HepG2 (cell line): ENCODE measurements around the gene CTIF. TPM values are rescaled to one million over a fixed set of nuclear protein-coding genes. Genes with fewer than 3 reads are reported as not detected.

ENCODE experiments used
- ATAC-seq: fragments of 200-7000 bp; cut with Tn5 transposase; 3 replicates; pipeline ENCODE4 v1.9.1; 2020; ENCODE audit warnings: mild to moderate bottlenecking, moderate library complexity
- BruUV-seq: library from RNA; stranded (reverse); fragments of 400-500 nt; replicated peaks from 2 replicates; lab custom pipeline; 2021; lab: Mats Ljungman, UMichigan
- CTCF ChIA-PET: fragments of 300-600 bp; formaldehyde crosslinking; extraction: SDS; loops from one replicate; lab custom pipeline; 2021; ENCODE audit warnings: low total read pairs, inconsistent platforms, low intra/inter-chr PET ratio; lab: Yijun Ruan, JAX
- POLR2A ChIA-PET: fragments of 350-600 bp; sonication (Branson Sonifier 250); formaldehyde crosslinking; loops from one replicate; lab custom pipeline; 2020; ENCODE audit warnings: antibody characterized with exemption, inconsistent platforms; lab: Yijun Ruan, JAX
- DNase-seq: peaks from one replicate; pipeline ENCODE4 v3.0.0-alpha.2; 2015; ENCODE audit warnings: low spot score
- FAIRE-seq: peaks from 3 replicates; lab custom pipeline; 2011; peaks lifted over from hg19 to GRCh38; lab: Jason Lieb, UNC
- H2AFZ ChIP-seq: one replicate; pipeline ENCODE4 v1.6.1; 2011; ENCODE audit warnings: low read length, inconsistent platforms
- H3K27ac ChIP-seq: fragments of 300-600 bp; 3 replicates; pipeline ENCODE4 v1.8.0; 2011; ENCODE audit warnings: mixed run types, mild to moderate bottlenecking, mixed read lengths, low read length, inconsistent platforms; ENCODE audit not compliant: insufficient read depth; ENCODE audit errors: extremely low read length
- H3K27me3 ChIP-seq, 2 experiments: fragments of 200-600 bp in 1 of 2; 2 replicates in 1 of 2; 3 replicates in 1 of 2; pipeline versions ENCODE4 v1.6.0 to v1.8.0; 2011; ENCODE audit warnings: low read length in 2 of 2, mild to moderate bottlenecking in 2 of 2, moderate library complexity in 2 of 2, inconsistent platforms in 1 of 2; ENCODE audit not compliant: insufficient read depth in 2 of 2, control insufficient read depth in 1 of 2
- H3K36me3 ChIP-seq, 2 experiments: fragments of 200-600 bp in 1 of 2; replicated peaks in 1 of 2; 2 replicates in 1 of 2; 3 replicates in 1 of 2; pipeline versions ENCODE4 v1.5.1 to v1.8.0; 2011; ENCODE audit warnings: low read length in 2 of 2, inconsistent platforms in 1 of 2; ENCODE audit not compliant: insufficient read depth in 2 of 2, control insufficient read depth in 1 of 2
- H3K4me1 ChIP-seq: 2 replicates; pipeline ENCODE4 v1.5.1; 2012; ENCODE audit warnings: low read length, inconsistent platforms; ENCODE audit not compliant: insufficient read depth
- H3K4me2 ChIP-seq: 2 replicates; pipeline ENCODE4 v1.6.0; 2011; ENCODE audit warnings: low read depth, low read length, inconsistent platforms
- H3K4me3 ChIP-seq, 3 experiments: fragments of 200-600 bp in 1 of 3; sonication (generic), shearing (Covaris generic) in 1 of 3; replicated peaks in 1 of 3; 2 replicates each; pipeline ENCODE4 v1.5.1; 2011 to 2016; ENCODE audit warnings: low read length in 3 of 3, inconsistent platforms in 2 of 3, low read depth in 2 of 3, mild to moderate bottlenecking in 2 of 3, control low read depth in 1 of 3, mixed read lengths in 1 of 3; ENCODE audit not compliant: insufficient read depth in 1 of 3
- H3K79me2 ChIP-seq: one replicate; pipeline ENCODE4 v1.6.1; 2011; ENCODE audit warnings: low read length, inconsistent platforms; ENCODE audit not compliant: insufficient read depth
- H3K9ac ChIP-seq: 2 replicates; pipeline ENCODE4 v1.6.0; 2011; ENCODE audit warnings: mild to moderate bottlenecking, low read depth, low read length, inconsistent platforms; ENCODE audit not compliant: insufficient read depth
- H3K9me3 ChIP-seq: 2 replicates; pipeline ENCODE4 v1.5.1; 2012; ENCODE audit warnings: mild to moderate bottlenecking, low read length
- H4K20me1 ChIP-seq: 2 replicates; pipeline ENCODE4 v1.6.0; 2011; ENCODE audit warnings: inconsistent platforms, mild to moderate bottlenecking, low read length, moderate library complexity; ENCODE audit not compliant: insufficient read depth
- ARNT2 ChIP-seq: sonication (generic); formaldehyde crosslinking; IDR thresholded peaks from 2 replicates; pipeline ENCODE4 v1.8.0; 2022; ENCODE audit warnings: mild to moderate bottlenecking, low read depth, missing genetic modification reagents, moderate library complexity
- CENPBD1 ChIP-seq: sonication (generic); formaldehyde crosslinking; IDR thresholded peaks from 2 replicates; pipeline ENCODE4 v1.8.0; 2022; ENCODE audit warnings: missing genetic modification reagents, low read depth, mild to moderate bottlenecking, borderline replicate concordance
- CSRNP2 ChIP-seq: sonication (generic); formaldehyde crosslinking; conservative IDR thresholded peaks from 2 replicates; pipeline ENCODE4 v1.8.0; 2022; ENCODE audit warnings: low read depth, missing genetic modification reagents
- DRAP1 ChIP-seq: IDR thresholded peaks from 2 replicates; pipeline ENCODE4 v1.6.1; 2016; ENCODE audit warnings: missing genetic modification reagents, missing compliant biosample characterization
- FOSL1 ChIP-seq: sonication (generic); formaldehyde crosslinking; IDR thresholded peaks from 2 replicates; pipeline ENCODE4 v1.9.0; 2021; ENCODE audit warnings: missing genetic modification reagents, borderline replicate concordance
- GZF1 ChIP-seq: sonication (generic); formaldehyde crosslinking; IDR thresholded peaks from 2 replicates; pipeline ENCODE4 v1.5.1; 2020; ENCODE audit warnings: mild to moderate bottlenecking, missing genetic modification reagents
- HMG20B ChIP-seq: conservative IDR thresholded peaks from 2 replicates; pipeline ENCODE4 v1.6.1; 2016; ENCODE audit warnings: missing genetic modification reagents, missing compliant biosample characterization
- IRX3 ChIP-seq: sonication (generic); formaldehyde crosslinking; IDR thresholded peaks from 2 replicates; pipeline ENCODE4 v1.8.1; 2023; ENCODE audit warnings: mild to moderate bottlenecking, low read depth, missing genetic modification reagents, borderline replicate concordance
- LCORL ChIP-seq, 2 experiments: fragments of 450-650 bp in 1 of 2; sonication (generic) in 1 of 2; formaldehyde crosslinking in 1 of 2; IDR thresholded peaks; 2 replicates each; pipeline versions ENCODE4 v1.5.0 to v1.6.1; 2017 to 2020; ENCODE audit warnings: antibody characterized with exemption in 1 of 2, missing genetic modification reagents in 1 of 2
- MTA3 ChIP-seq: sonication (generic); formaldehyde crosslinking; IDR thresholded peaks from 2 replicates; pipeline ENCODE4 v1.4.0; 2020; ENCODE audit warnings: missing genetic modification reagents
- PITX1 ChIP-seq: sonication (generic); formaldehyde crosslinking; IDR thresholded peaks from 2 replicates; pipeline ENCODE4 v1.5.1; 2020; ENCODE audit warnings: mild to moderate bottlenecking, missing genetic modification reagents
- TBX3 ChIP-seq: fragments of 450-650 bp; IDR thresholded peaks from 2 replicates; pipeline ENCODE4 v1.6.1; 2017; ENCODE audit warnings: antibody characterized with exemption, mild to moderate bottlenecking, inconsistent platforms, borderline replicate concordance
- TIGD3 ChIP-seq: sonication (generic); formaldehyde crosslinking; IDR thresholded peaks from 2 replicates; pipeline ENCODE4 v1.5.1; 2020; ENCODE audit warnings: mild to moderate bottlenecking, missing genetic modification reagents, borderline replicate concordance
- ZBTB7B ChIP-seq: sonication (generic); formaldehyde crosslinking; IDR thresholded peaks from 2 replicates; pipeline ENCODE4 v1.4.0; 2020; ENCODE audit warnings: missing genetic modification reagents
- ZNF275 ChIP-seq: sonication (generic); formaldehyde crosslinking; IDR thresholded peaks from 2 replicates; pipeline ENCODE4 v1.8.0; 2022; ENCODE audit warnings: missing genetic modification reagents, mild to moderate bottlenecking, inconsistent platforms, borderline replicate concordance
- ZNF761 ChIP-seq: sonication (generic); formaldehyde crosslinking; conservative IDR thresholded peaks from 2 replicates; pipeline ENCODE4 v1.4.0; 2020; ENCODE audit warnings: mild to moderate bottlenecking, missing genetic modification reagents
- WGBS: methylation state at CpG from one replicate; pipeline ENCODE4 v1.1.6; 2017; ENCODE audit warnings: low lambda C conversion rate; 5-methylcytosine and 5-hydroxymethylcytosine counted together
- in situ Hi-C: cut with HindIII; loops from 2 replicates; pipeline ENCODE4 v1.10.0; 2017; ENCODE audit warnings: low pct_unique_long_range_greater_than_20kb; ENCODE audit not compliant: extremely low pct_ligation_motif_present
- intact Hi-C: fragments of 100-400 bp; cut with micrococcal nuclease; formaldehyde crosslinking; loops from one replicate; pipeline ENCODE4 v1.10.0; 2022; ENCODE audit not compliant: unreplicated experiment
- polyA plus RNA-seq, 8 experiments: library from polyadenylated mRNA; depleted of rRNA in 3 of 8; stranded (reverse) in 7 of 8; unstranded in 1 of 8; fragments of >200 nt; fragmentation: Illumina TruSeq in 4 of 8; extraction: Trizol in 4 of 8; gene quantifications; 2 replicates each; pipeline versions ENCODE4 v1.2.1 to v1.2.3, GENCODE V29; 2011 to 2016; ENCODE audit warnings: low read depth in 4 of 8, missing spikeins in 1 of 8, mixed read lengths in 1 of 8; ENCODE audit not compliant: insufficient read depth in 1 of 8
- total RNA-seq, 5 experiments: library from RNA; depleted of rRNA; stranded (reverse); fragments of >200 nt; fragmentation: Illumina TruSeq; extraction: Trizol; gene quantifications; 2 replicates each; pipeline ENCODE4 v1.2.3, GENCODE V29; 2016; ENCODE audit warnings: low read depth in 1 of 5

The CTIF gene
- total and polyA plus RNA-seq, 2 of the 13 experiments (the other 11 are each of a cell fraction or from before 2014, with no cell fraction given) = 18.2 to 28.0 TPM

- ChIA-PET POLR2A (no interaction called here), CTCF (no interaction called here)
- no peak overlapping the region for H3K9ac ChIP-seq
- FAIRE-seq = no peak
- H3K4me3 ChIP-seq = no peak overlapping the region
- H3K4me2 ChIP-seq = no peak overlapping the region
- no peaks in the 10 kb centered on the region for H3K4me1 ChIP-seq
- no peak for ATAC-seq
- H2AFZ ChIP-seq = no peak overlapping the region
- no peak overlapping the region for H3K27ac ChIP-seq
- H3K79me2 ChIP-seq = no peaks in the 10 kb centered on the region
- no peaks in the 10 kb centered on the region for H3K27me3 ChIP-seq
- H3K9me3 ChIP-seq = no peaks in the 10 kb centered on the region
- no peaks in the 10 kb centered on the region; the same call in none of the 2 replicates for H4K20me1 ChIP-seq
- intact Hi-C loops (no loop called here), in situ Hi-C loops (no loop called here)
- peaks cover 5 to 29% of the 10 kb centered on the region in 2 experiments; a peak in 4 of 5 replicates for H3K36me3 ChIP-seq
- no peak for DNase-seq
- 98% methylated on average over 7 of the region's 9 CpGs for WGBS
- BruUV-seq = no TSS peak
- TF ChIP-seq DRAP1 (no peak), ZNF761 (CRISPR knock-in tag) (no peak), CENPBD1 (CRISPR knock-in tag) (no peak), IRX3 (CRISPR knock-in tag) (no peak), FOSL1 (no peak), TBX3 (no peak), TIGD3 (CRISPR knock-in tag) (no peak), ZBTB7B (no peak), MTA3 (CRISPR knock-in tag) (no peak), PITX1 (CRISPR knock-in tag) (no peak), GZF1 (no peak), HMG20B (CRISPR knock-in tag) (no peak), LCORL (IDR thresholded peaks at IDR 0.05) (no peak), LCORL (CRISPR knock-in tag; IDR thresholded peaks at IDR 0.05) (no peak), ARNT2 (CRISPR knock-in tag) (no peak), ZNF275 (no peak), CSRNP2 (CRISPR knock-in tag) (no peak)
Measured at GRCh38 chr18:48617844-48618497, 79.1 kb downstream of the CTIF start.
